ENCODE measurements around the gene FAM78B. TPM values are rescaled to one million over a fixed set of nuclear protein-coding genes. Genes with fewer than 3 reads are reported as not detected.

FAM78B gene
- total RNA-seq, 3 donors from 2014 or later = 1.3 to 3.7 (median 2.2) TPM

GRCh38 chr1:166063701-166064100 lies 103.1 kb downstream of the FAM78B start:
- Histone ChIP-seq H3K9me3 (no peaks in the 10 kb centered on the region), H3K4me3 (no peak overlapping the region), H3K36me3 (ENCODE audit: low read depth) (no peaks in the 10 kb centered on the region), H3K4me1 (ENCODE audit: low read depth) (no peaks in the 10 kb centered on the region)
- DNase-seq = no peak
- intact Hi-C loops (cut with DNase I, micrococcal nuclease) = no loop called here
- TF ChIP-seq CTCF (IDR thresholded peaks at IDR 0.05) = no peak
- no peak for ATAC-seq

GRCh38 chr1:166062421-166063070 lies 104.3 kb downstream of the FAM78B start:
- Histone ChIP-seq H3K9me3 (no peaks in the 10 kb centered on the region), H3K4me1 (ENCODE audit: low read depth) (no peaks in the 10 kb centered on the region), H3K4me3 (no peak overlapping the region), H3K36me3 (ENCODE audit: low read depth) (no peaks in the 10 kb centered on the region)
- intact Hi-C loops (cut with DNase I, micrococcal nuclease) = no loop called here
- DNase-seq (no peak), ATAC-seq (no peak)
- no peak for TF ChIP-seq CTCF (IDR thresholded peaks at IDR 0.05)

GRCh38 chr1:166057650-166058049 lies 109.2 kb downstream of the FAM78B start:
- DNase-seq (no peak), ATAC-seq (no peak)
- Histone ChIP-seq H3K4me1 (ENCODE audit: low read depth) (no peaks in the 10 kb centered on the region), H3K36me3 (ENCODE audit: low read depth) (no peaks in the 10 kb centered on the region), H3K9me3 (no peaks in the 10 kb centered on the region), H3K4me3 (no peak overlapping the region)
- intact Hi-C loops (cut with DNase I, micrococcal nuclease) = no loop called here
- no peak for TF ChIP-seq CTCF (IDR thresholded peaks at IDR 0.05)

- H3K36me3 ChIP-seq (ENCODE audit: low read depth) = no peaks in the 10 kb centered on the region
- DNase-seq = no peak
- no peaks in the 10 kb centered on the region for H3K9me3 ChIP-seq
- TF ChIP-seq CTCF (IDR thresholded peaks at IDR 0.05) = no peak
- no peaks in the 10 kb centered on the region for H3K4me1 ChIP-seq (ENCODE audit: low read depth)
- intact Hi-C loops (cut with DNase I, micrococcal nuclease) = no loop called here
- no peak overlapping the region for H3K4me3 ChIP-seq
- ATAC-seq = no peak
Observed at GRCh38 chr1:166053395-166053794, 113.4 kb downstream of the FAM78B start.

GRCh38 chr1:166040202-166040997 lies 126.4 kb downstream of the FAM78B start:
- TF ChIP-seq CTCF (IDR thresholded peaks at IDR 0.05) = no peak
- intact Hi-C loops (cut with DNase I, micrococcal nuclease) = no loop called here
- no peaks in the 10 kb centered on the region for H3K36me3 ChIP-seq (ENCODE audit: low read depth)
- no peak overlapping the region for H3K4me3 ChIP-seq
- H3K9me3 ChIP-seq = no peaks in the 10 kb centered on the region
- no peaks in the 10 kb centered on the region for H3K4me1 ChIP-seq (ENCODE audit: low read depth)
- no peak for DNase-seq
- ATAC-seq = no peak

Data from mucosa of descending colon (tissue), 3 donors.